HG03469 (cell line): Measurements from ENCODE around the gene VCL.
"Not testable (repeated sequence)": the region's sequence is repeated elsewhere in the genome, so short reads cannot be mapped to it uniquely, and the experiment has no call there.

Source experiments
- ATAC-seq: cut with Tn5 transposase; IDR thresholded peaks from one replicate; pipeline ENCODE4 v1.9.1; 2021; ENCODE audit warnings: mild to moderate bottlenecking, moderate library complexity, moderate number of reproducible peaks; ENCODE audit not compliant: unreplicated experiment

Gene VCL

GRCh38 chr10:74140553-74140952 lies 142.6 kb downstream of the VCL start:
- no peak for ATAC-seq

- no peak for ATAC-seq
Measured at GRCh38 chr10:74145133-74145532, 147.2 kb downstream of the VCL start.

- ATAC-seq, result not testable (repeated sequence)
Measured at GRCh38 chr10:74146980-74147379, 149.1 kb downstream of the VCL start.

- peak; percentile 25 for ATAC-seq
Measured at GRCh38 chr10:74150204-74150989, 152.5 kb downstream of the VCL start, which contains the start of gene AP3M1. AP3M1 (minus strand) TSS chr10:74150828; CDS start chr10:74138379, 12,449 bp downstream.

- peak; percentile 60 for ATAC-seq
Measured at GRCh38 chr10:74150990-74151878, 153.3 kb downstream of the VCL start, which contains the start of gene ADK. ADK (plus strand) TSS chr10:74151221; CDS start chr10:74151279, 58 bp downstream.

- ATAC-seq, result no peak
Measured at GRCh38 chr10:74151879-74152722, 154.2 kb downstream of the VCL start.

- ATAC-seq, result no peak
Measured at GRCh38 chr10:74153123-74153522, 155.2 kb downstream of the VCL start.

- no peak for ATAC-seq
Measured at GRCh38 chr10:74153676-74154075, 155.8 kb downstream of the VCL start.

GRCh38 chr10:74156919-74157289 lies 159.0 kb downstream of the VCL start:
- no peak for ATAC-seq

- no peak for ATAC-seq
Measured at GRCh38 chr10:74160013-74160412, 162.1 kb downstream of the VCL start.

GRCh38 chr10:74163319-74164068 lies 165.6 kb downstream of the VCL start:
- ATAC-seq, result no peak

GRCh38 chr10:74164716-74165529 lies 167.0 kb downstream of the VCL start:
- ATAC-seq, result no peak

- no peak for ATAC-seq
Measured at GRCh38 chr10:74165530-74165901, 167.6 kb downstream of the VCL start.

- ATAC-seq, result no peak
Measured at GRCh38 chr10:74167443-74167842, 169.5 kb downstream of the VCL start.
